Adipocyte (in vitro differentiated cells): ENCODE data around the gene NPAS3.
A peak's percentile ranks its signal among the peaks of the same experiment; 100 is the strongest.

ENCODE experiments used
- DNase-seq: peaks from one replicate; pipeline ENCODE4 v3.0.0-alpha.2; 2015; ENCODE audit warnings: low read depth
- H3K27me3 ChIP-seq: replicated peaks from 2 replicates; pipeline ENCODE4 v1.7.0; 2013; ENCODE audit warnings: mild to moderate bottlenecking, low read length, moderate library complexity; ENCODE audit not compliant: control insufficient read depth, insufficient read depth
- H3K36me3 ChIP-seq: 2 replicates; pipeline ENCODE4 v1.7.0; 2013; ENCODE audit warnings: low read length, mild to moderate bottlenecking, moderate library complexity; ENCODE audit not compliant: control insufficient read depth, insufficient read depth, severe bottlenecking
- H3K4me1 ChIP-seq: 2 replicates; pipeline ENCODE4 v1.7.0; 2013; ENCODE audit warnings: mild to moderate bottlenecking, low read length, moderate library complexity; ENCODE audit not compliant: control insufficient read depth, insufficient read depth
- H3K4me3 ChIP-seq: 2 replicates; pipeline ENCODE4 v1.7.0; 2013; ENCODE audit warnings: mild to moderate bottlenecking, low read length, moderate library complexity
- H3K9ac ChIP-seq: 2 replicates; pipeline ENCODE4 v1.7.0; 2013; ENCODE audit warnings: mild to moderate bottlenecking, low read length, moderate library complexity
- H3K9me3 ChIP-seq: 2 replicates; pipeline ENCODE4 v1.7.0; 2013; ENCODE audit warnings: mild to moderate bottlenecking, low read length, moderate library complexity; ENCODE audit not compliant: control insufficient read depth

NPAS3 gene

DNA sequence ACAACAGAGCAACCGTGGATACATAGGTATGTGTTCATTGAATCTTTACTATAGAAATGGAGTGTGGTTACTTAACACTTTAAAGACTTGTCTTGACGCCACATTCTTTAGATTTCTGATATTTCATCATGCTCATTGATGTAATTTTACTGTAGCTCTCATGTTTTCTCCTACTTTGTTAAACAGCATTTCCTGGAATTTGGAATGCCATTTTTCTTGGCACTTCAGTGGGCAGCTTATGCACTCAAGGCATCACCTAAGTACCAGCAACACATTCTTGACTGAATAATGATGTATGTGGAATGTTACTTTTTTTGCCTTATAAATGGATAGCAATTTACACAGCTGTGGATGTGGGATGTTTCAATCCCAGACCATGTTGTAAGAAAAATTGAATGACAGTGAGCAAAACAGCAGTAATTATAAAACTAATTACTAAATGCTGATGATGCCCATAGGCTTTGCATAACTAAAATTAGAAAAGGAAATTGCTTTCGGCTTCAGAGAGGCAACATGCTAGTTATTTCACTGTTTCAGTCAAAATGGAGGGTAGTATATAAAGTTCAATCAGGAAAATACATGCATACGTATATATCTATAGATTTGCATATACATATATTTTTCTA lies 298.5 kb downstream of the NPAS3 start:
- H3K27me3 ChIP-seq: no peaks in the 10 kb centered on the region
- no peak overlapping the region for H3K4me3 ChIP-seq
- no peaks in the 10 kb centered on the region for H3K9me3 ChIP-seq
- no peak overlapping the region for H3K9ac ChIP-seq
- H3K4me1 ChIP-seq: no peaks in the 10 kb centered on the region
- DNase-seq: no peak
- no peaks in the 10 kb centered on the region for H3K36me3 ChIP-seq

DNA sequence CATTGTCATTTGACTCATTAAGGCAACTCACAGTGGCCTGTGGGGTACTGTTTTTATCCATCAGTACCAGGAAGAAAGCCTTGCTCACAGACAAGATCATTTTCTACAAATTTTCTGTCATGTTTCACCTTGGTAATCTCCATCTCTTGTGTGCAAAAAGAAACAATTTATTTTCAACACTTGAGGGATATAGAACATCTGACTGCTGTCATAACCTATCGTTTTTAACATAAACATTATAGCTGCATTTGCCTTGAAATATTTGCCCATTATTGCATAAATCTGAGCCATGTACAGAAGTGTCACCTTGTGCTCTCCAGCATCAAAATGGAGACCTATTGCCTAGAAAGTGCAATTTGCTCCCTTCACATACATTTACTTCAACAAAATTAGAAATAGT lies 300.8 kb downstream of the NPAS3 start:
- no peaks in the 10 kb centered on the region for H3K4me1 ChIP-seq
- H3K4me3 ChIP-seq: no peak overlapping the region
- no peak overlapping the region for H3K9ac ChIP-seq
- no peaks in the 10 kb centered on the region for H3K36me3 ChIP-seq
- no peaks in the 10 kb centered on the region for H3K9me3 ChIP-seq
- H3K27me3 ChIP-seq: no peaks in the 10 kb centered on the region
- DNase-seq: no peak

DNA sequence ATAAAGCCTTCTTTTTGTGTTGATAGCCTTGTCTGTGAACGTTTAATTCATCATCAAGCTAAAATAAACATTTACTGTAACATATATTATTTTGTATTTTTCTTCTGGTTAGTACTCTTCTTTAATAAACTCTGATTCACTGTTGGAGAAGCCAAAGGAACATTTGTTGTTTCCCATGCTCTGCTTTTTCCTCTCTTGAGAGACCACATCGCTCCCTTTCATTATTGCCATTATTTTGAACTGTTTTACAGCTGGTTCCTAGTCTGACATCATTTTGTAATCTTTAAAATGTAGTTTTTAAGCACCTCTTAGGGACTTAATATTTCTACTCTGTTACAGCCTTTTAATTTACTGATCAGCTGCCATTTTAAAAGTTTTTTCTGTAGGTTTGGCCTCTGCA lies 301.8 kb downstream of the NPAS3 start:
- Histone ChIP-seq H3K9me3 (no peaks in the 10 kb centered on the region), H3K9ac (no peak overlapping the region), H3K4me1 (no peaks in the 10 kb centered on the region), H3K27me3 (no peaks in the 10 kb centered on the region), H3K36me3 (no peaks in the 10 kb centered on the region), H3K4me3 (no peak overlapping the region)
- no peak for DNase-seq

DNA sequence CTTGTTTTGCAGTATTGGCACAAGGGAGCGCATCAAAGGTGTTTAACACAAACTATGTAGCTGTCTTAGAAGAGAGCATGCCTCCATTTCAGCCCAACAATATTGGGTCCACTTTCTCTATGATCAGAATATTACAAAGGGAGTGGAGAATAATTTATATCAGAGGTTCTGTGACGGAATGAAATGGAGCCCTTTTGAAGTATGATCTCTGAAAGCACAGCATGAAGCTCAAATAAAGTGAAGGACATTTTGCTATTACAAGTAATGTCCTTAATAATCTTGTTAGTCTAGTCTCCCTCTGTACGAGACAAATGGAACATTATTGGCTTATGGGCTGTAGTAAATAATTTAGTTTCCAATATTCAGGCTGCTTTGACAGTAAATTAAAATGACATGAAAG lies 302.7 kb downstream of the NPAS3 start:
- DNase-seq: no peak
- Histone ChIP-seq H3K4me1 (no peaks in the 10 kb centered on the region), H3K36me3 (no peaks in the 10 kb centered on the region), H3K27me3 (no peaks in the 10 kb centered on the region), H3K9ac (no peak overlapping the region), H3K4me3 (no peak overlapping the region), H3K9me3 (no peaks in the 10 kb centered on the region)

DNA sequence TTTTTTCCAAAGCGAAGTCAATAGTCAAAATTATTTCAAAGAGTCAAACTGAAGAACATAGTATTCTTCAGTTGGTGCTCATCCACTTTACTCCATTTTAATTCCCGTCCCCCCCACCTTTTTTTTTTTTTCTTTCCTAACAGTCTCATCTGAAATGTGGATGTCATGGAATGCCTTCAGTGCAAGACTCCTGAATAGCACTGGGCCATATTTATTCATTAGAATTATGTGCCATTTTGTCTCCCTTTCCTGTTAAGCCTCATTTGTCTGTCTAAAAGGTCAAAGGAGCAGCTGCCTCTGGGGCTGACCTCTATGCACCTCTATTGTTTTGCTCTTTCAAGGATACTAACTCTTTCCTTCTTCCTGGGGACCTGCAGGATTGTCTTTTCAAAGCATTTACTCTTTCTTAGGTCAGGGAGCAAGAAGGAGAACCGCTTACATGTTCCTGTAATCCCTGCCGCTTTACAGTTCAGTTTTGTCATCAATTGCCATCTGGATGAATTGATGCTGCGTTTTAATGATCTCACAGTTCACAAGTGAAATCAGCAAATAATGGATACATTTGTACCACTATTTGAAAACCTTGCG lies 310.6 kb downstream of the NPAS3 start:
- no peak for DNase-seq
- no peak overlapping the region for H3K4me3 ChIP-seq

DNA sequence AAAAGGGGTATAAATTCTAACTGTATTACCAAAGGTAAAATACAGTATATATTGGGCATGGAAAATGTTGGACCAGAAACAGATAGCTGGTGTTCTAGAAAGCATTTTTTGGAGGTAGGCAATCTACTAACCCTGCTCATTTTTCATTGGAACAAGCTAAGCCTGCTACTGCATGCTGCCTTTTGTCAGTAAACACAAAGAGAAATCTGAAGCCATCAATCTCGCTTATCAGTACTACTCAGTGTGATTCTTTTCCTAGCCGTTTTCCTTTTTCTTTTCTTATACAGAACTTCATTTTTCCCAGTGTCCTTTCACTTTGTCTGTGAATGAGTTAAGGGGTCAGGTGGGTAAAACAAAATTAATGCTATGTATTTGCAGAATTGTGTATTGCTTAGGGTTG lies 312.3 kb downstream of the NPAS3 start:
- no peaks in the 10 kb centered on the region for H3K4me1 ChIP-seq
- DNase-seq: no peak
- no peaks in the 10 kb centered on the region for H3K9me3 ChIP-seq
- no peak overlapping the region for H3K9ac ChIP-seq
- H3K4me3 ChIP-seq: no peak overlapping the region
- H3K27me3 ChIP-seq: no peaks in the 10 kb centered on the region
- no peaks in the 10 kb centered on the region for H3K36me3 ChIP-seq

More for the DNA sequence above, 310.6 kb downstream of the NPAS3 start:
- Histone ChIP-seq H3K27me3 (no peaks in the 10 kb centered on the region), H3K36me3 (no peaks in the 10 kb centered on the region), H3K9me3 (no peaks in the 10 kb centered on the region), H3K4me1 (no peaks in the 10 kb centered on the region), H3K9ac (no peak overlapping the region)

DNA sequence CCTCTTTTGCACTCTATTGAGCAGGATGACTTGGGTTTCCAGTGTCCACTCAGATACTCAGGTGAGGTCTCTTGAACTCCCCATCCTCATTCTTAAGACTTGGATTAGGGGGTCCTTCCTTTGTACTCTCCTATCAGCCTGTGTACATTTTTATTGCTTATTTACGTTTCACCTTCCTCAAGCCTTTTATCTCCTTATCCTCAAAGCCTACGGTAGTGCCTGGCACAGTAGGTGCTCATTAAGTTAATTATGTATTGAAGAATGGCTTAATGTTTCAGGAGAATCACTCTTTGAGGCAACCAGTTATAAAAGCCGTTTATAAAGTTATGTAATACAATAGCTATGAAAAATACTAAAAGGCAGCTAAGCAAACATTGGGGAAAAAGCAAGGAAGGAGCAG lies 315.7 kb downstream of the NPAS3 start:
- no peaks in the 10 kb centered on the region for H3K4me1 ChIP-seq
- no peak for DNase-seq

DNA sequence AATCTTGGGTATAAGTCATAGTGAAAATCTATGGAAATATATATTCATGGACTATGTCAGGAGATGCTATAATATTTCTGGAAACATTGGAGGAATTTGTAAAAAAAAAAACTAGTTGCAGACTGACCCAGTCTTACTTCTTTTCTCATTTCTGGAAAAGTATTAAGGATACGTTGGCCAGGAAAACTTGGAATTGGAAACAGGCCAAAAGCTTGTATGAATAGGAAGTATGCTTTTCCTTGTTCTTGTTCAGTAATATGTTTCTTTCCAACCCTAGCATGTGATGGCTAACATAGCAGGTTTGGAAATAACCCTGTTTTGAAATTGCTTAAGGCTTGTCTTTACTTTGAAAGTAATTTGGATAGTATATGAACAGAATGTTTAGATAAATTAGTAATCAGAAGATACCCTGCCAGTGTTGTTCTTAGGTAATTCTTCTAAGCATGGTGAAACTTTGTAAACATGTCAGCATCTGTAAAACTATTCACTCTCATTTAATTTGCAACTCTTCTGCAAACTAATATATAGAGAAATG lies 316.2 kb downstream of the NPAS3 start:
- DNase-seq: peak; percentile 1
- Histone ChIP-seq H3K27me3 (no peaks in the 10 kb centered on the region), H3K9me3 (no peaks in the 10 kb centered on the region), H3K4me1 (no peaks in the 10 kb centered on the region), H3K9ac (no peak overlapping the region), H3K36me3 (no peaks in the 10 kb centered on the region), H3K4me3 (no peak overlapping the region)

More for the DNA sequence above, 315.7 kb downstream of the NPAS3 start:
- Histone ChIP-seq H3K9me3 (no peaks in the 10 kb centered on the region), H3K9ac (no peak overlapping the region), H3K4me3 (no peak overlapping the region), H3K36me3 (no peaks in the 10 kb centered on the region), H3K27me3 (no peaks in the 10 kb centered on the region)

DNA sequence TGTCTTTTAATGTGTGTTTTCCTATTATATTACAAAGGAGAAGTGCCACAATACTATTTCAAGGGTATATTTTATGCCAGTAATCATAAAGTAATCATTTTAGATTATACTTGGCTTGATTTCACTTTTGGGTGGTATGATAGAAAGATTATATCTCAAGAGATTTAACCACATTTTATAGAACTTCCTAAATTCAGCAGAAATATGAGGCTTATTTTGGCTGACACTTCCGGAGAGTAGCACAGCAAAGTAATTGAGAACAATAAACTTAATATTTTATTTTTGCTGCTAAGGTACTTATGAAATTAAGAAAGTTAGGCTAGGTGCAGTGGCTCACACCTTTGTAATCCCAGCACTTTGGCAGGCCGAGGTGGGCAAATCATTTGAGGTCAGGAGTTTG lies 319.1 kb downstream of the NPAS3 start:
- no peak overlapping the region for H3K4me3 ChIP-seq
- no peak for DNase-seq
- H3K27me3 ChIP-seq: no peaks in the 10 kb centered on the region
- no peaks in the 10 kb centered on the region for H3K4me1 ChIP-seq
- H3K36me3 ChIP-seq: no peaks in the 10 kb centered on the region
- no peaks in the 10 kb centered on the region for H3K9me3 ChIP-seq
- no peak overlapping the region for H3K9ac ChIP-seq

- Histone ChIP-seq H3K4me3 (no peak overlapping the region), H3K36me3 (no peaks in the 10 kb centered on the region), H3K4me1 (no peaks in the 10 kb centered on the region), H3K27me3 (no peaks in the 10 kb centered on the region), H3K9ac (no peak overlapping the region), H3K9me3 (no peaks in the 10 kb centered on the region)
- DNase-seq: peak; percentile 21
Observed at GRCh38 chr14:33259764-33260163, 321.1 kb downstream of the NPAS3 start.

DNA sequence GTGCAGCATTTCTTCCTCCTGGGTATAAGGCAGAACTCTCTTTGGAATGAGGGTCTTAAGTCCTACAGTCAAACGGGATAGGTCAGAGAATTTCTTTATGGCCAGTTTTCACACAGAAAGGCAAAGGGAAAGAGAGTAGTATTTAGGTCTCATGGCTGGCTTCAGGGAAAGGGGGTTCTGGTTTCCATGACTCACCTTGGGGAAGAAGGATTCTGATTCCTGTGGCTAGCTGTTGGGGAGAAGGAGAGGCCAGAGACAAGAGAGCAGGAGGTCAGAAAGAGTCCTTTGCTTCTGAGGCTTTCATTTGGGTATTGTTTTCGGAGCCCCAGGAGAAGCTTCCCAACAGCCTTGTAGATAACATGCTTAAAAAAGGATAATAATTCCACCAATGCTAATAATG lies 332.5 kb downstream of the NPAS3 start:
- Histone ChIP-seq H3K4me3 (no peak overlapping the region), H3K4me1 (no peaks in the 10 kb centered on the region)
- DNase-seq: no peak

GRCh38 chr14:33271891-33272290 lies 333.2 kb downstream of the NPAS3 start:
- Histone ChIP-seq H3K36me3 (no peaks in the 10 kb centered on the region), H3K27me3 (no peaks in the 10 kb centered on the region), H3K4me3 (no peak overlapping the region), H3K9ac (no peak overlapping the region), H3K9me3 (no peaks in the 10 kb centered on the region), H3K4me1 (no peaks in the 10 kb centered on the region)
- DNase-seq: no peak

More for the DNA sequence above, 332.5 kb downstream of the NPAS3 start:
- Histone ChIP-seq H3K9ac (no peak overlapping the region), H3K27me3 (no peaks in the 10 kb centered on the region), H3K36me3 (no peaks in the 10 kb centered on the region), H3K9me3 (no peaks in the 10 kb centered on the region)
